Stimulated activated CD8-positive, alpha-beta memory T cell treated with anti-CD3 and anti-CD28 coated beads, Interleukin-15, amount 100 ng/mL, for 4 hours (primary cell): ENCODE measurements around the gene CDK5RAP2.

Source experiments
- DNase-seq, 2 donors: peaks; one replicate each; pipeline ENCODE4 v3.0.0-alpha.2; 2020; ENCODE audit warnings: low read depth in 2 of 2

Gene CDK5RAP2

DNA sequence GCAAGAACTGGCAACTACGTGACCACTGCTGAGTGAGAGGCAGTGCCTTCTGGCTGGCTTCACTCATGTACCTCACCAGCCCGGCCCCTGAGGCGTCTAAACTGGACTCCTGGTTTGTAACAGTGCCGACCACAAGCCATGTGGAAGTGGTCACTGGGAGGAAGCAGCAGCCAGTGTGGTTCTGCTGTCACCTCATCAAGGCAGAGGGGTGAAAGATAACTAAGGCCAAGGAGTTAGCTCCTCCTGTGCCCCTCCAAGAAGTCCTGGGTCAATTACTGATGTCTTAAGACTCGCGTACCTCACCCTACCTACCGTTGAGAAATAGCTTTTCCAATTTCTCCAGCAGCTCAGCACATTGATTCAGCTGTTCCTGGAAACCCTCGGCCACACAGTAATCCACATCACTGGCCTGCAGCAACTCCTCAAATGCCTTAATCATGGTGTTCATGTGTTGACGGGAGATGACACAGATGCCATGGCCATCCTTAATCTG lies 142.9 kb downstream of the CDK5RAP2 start:
- DNase-seq = no peak

DNA sequence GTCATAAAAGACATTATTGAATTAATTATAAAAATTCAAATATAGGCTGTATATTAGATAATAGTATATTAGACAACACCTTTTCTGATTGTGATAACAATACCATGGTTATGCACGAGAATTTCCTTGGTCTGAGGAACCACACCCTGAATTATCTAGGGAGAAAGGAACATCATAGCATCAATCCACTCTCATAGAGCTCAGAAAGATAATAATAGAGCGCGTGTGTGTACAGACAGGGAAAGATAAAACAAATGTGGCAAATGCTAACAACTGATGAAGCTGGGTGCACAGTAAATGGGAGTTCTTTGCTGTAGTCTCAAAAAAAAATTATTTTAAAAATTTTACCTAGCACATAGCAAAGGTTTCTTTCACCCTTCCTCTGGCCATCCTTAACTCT lies 143.5 kb downstream of the CDK5RAP2 start:
- DNase-seq = no peak

DNA sequence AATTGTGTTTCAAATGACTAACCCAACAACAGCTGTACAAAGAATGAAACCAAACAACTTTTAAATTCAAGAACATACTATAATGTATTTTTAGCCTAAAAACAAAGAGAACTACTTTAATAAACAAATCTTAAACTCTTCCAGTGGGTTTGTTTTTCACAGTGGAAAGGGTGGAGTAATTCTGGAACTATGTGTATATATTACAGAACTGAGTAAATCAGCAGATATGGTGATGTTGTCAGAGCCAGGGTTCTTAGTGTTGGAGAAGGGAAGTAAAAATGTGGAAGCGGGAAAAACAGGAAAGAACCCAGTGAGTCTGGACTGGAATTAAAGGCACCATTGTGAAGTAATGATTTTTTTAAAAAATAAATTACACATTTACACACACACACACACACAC lies 144.9 kb downstream of the CDK5RAP2 start:
- no peak for DNase-seq

DNA sequence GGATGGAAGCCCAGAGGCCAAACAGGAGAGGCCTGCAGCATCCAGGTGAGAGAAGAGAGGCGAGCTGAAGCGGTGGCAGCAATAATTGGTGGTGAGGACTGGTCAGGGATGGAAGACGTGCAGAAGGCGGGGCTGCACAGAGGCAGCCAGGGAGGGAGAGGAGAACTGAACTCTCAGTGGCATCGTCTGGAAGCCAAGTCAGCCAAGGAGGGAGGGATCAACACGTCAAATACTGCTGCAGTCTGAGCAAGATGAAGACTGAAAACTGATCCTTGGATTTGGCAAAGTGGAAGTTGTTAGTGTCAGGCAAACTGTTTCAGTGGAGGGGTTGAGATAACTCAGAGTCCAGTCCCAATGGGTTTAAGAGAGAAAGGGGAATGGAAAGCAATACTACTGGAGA lies 145.4 kb downstream of the CDK5RAP2 start:
- no peak for DNase-seq

DNA sequence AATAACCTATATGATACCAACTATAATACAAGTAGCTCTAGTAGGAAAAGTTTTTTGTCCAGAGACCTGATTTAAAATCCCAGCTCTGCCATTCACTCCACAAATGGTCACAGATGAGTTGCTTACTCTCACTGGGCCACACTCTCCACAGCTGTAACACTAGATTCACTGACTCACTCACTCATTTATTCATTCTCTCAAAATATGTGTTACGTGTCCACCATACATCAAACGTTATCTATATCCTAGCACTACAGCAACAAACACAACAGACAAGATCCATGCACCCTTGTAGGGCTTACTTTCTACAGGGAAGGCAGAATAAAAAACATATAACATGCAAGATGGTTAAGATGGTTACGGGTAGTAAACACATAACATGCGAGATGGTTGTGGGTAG lies 146.3 kb downstream of the CDK5RAP2 start:
- DNase-seq = no peak

DNA sequence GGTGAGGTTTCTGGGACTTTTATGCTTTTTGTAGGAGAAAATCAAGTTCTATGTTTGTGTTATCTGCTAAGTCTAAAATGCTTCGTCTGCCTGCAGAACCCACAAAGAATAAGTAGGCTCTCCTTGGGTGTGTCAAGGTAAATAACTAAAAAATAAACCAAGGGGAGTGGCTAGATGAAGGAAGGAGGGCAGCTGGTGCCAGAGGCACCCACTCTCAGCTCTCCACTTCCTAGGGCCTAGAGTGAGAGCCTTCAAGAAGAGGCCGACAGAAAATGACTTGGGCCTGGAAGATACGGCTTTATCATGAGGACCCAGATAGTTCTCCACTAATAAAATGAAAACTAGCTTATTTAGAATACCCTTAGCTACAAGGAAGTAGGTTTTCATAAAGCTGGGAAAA lies 147.4 kb downstream of the CDK5RAP2 start:
- DNase-seq = no peak

DNA sequence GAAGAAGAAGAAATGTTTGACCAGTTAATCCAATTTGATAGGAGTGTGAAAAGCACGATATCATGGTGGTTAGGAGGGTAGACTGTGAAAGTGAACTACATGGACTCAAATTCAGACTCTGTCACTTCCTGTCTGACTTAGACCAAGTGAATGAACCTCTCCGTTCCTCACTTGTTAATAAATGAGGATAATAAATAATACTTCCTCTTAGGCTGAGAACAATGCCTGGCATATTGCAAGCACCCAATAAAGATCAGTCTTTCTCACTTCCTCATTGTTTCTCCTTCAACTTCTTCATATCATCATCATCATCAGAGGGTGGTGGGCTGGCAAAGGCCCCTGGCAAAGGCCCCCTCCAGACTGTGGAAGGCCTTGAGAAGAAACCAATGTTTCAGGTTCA lies 148.7 kb downstream of the CDK5RAP2 start:
- DNase-seq = no peak

DNA sequence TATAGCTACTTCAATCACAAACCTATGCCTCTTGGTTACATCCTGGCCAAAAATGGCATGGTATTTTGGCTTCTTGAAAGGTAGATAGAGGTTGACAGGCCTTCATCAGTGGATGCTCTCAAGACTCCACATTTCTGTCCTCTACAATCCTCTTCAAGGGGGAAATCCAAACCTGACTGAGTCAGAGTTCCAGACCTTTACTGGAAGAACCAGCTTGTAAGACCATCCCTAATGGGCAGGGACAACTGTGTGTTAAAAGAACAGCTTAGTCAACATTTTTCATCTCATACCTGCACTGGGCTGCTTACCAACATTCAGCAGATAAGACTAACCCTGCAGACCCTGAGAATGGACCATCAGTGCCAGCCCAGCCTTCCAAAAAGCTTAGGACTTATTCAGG lies 155.7 kb downstream of the CDK5RAP2 start:
- DNase-seq = no peak

DNA sequence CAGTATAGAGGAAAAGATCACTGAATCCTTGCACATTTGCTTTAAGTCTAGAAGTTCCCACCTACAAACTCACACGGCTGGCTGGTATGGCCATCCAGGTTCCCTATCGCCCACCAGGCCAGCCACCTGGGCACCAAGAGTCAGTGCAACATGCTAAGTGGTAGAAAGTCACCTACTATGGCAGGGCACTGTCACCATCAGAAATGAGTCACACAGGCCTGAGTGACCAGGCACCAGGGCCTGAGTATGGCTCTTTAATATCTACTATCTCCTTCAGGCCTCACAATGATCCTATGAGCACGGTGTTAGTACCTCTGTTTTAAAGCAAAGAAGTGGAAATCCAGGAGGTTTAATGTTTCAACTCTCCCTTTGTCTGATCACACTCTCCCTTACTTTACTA lies 156.2 kb downstream of the CDK5RAP2 start:
- no peak for DNase-seq

DNA sequence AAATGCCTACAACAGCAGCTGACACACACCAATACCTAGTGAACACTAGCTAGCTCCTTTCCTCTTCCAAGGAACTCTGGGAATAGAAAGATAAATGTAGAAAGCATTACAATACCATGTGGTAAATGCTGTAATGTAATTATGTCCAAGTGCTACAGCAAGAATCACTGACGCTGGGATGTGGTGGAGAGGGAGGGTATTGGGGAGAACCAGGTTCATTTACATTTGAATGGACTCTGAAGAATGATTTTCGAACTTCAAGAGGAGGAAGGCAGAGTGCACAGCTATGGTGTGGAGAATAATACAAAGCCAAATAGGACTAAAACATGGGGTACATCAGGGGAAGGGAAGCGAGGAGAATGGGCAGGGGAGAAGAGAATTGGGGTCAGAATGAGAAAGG lies 158.0 kb downstream of the CDK5RAP2 start:
- DNase-seq = no peak

DNA sequence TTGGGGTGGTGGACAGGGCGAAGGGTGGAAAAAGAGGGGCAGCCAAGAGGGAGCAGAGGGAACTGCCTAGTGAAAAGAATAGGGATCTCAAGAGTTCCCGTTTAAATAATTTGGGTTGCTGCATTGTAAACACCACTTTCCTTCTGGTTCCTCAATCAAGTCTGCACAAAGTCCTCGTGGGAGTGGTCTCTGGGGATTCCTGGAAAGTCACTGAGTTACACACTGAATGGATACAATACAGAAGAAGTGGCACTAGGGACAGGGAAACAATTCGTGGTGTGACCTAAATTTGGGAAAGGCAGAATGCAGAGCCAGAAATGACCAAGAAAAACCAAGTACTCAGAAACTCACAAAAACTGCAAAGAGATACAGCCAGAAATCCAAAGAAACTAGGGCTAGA lies 161.7 kb downstream of the CDK5RAP2 start:
- DNase-seq = no peak

DNA sequence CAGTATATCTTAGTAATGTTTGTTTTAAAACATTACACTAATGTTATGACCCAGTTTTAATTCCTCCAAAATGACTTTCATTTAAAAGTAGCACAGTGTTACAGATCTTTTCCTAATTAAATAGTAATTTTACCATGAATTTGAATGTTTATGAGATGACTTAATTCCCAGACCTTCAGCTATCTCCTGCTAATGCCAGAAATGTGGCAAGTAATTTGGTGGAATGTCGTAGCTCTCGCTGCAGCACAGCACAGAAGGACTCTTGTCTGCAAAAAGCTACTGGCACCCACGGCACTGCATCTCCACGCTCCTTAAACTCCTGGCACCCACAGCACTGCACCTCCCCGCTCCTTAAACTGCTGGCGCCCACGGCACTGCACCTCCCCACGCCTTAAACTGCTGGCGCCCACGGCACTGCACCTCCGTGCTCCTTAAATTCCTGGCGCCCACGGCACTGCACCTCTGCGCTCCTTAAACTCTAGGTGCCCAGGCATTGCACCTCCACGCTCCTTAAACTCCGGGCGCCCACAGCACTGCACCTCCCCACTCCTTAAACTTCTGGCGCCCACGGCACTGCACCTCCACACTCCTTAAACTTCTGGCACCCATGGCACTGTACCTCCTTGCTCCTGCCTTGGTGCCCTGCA lies 163.1 kb downstream of the CDK5RAP2 start:
- DNase-seq = no peak

DNA sequence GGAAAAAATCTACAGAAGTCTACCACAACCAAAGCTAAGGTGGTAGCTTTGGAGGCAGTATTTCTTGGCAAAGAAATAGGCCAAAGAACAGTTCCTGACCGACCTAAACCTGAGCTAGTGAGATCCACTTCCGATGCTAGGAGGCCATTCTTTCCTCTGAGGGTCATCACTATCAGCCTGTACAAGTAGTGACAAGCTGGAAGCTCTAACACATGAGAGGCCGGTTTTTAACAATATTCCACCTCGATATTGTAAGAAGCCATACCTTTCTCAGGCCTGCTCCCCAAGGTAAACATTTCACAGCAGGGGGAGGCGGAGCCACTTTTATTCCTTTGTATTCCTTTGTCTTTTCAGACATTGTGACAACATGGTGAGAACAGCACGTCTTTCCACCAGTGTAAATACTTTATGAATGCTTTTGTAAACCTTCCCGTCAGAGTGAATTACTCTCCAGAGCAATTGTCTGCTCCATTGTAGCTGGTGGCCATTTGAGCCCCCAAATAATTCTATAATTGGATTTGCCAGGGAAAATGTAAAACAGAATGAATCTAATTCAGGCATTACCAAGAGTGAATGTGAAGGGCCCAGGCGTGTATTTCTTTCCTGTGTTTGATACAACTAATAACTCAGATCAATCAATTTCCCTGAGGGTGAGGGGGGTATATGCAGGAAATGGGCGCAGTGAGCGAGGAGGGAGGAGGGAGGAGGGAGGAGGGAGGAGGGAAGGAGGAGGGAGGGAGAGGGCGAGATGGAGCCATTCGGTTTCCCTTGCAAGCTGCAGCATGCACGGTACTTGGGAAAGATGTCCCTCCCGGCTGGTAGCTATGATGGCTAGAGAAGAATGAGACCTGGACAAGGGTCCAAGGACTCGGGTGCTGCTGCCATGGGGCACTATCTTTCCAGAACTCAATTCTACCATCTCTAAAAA lies 166.6 kb downstream of the CDK5RAP2 start:
- no peak for DNase-seq

DNA sequence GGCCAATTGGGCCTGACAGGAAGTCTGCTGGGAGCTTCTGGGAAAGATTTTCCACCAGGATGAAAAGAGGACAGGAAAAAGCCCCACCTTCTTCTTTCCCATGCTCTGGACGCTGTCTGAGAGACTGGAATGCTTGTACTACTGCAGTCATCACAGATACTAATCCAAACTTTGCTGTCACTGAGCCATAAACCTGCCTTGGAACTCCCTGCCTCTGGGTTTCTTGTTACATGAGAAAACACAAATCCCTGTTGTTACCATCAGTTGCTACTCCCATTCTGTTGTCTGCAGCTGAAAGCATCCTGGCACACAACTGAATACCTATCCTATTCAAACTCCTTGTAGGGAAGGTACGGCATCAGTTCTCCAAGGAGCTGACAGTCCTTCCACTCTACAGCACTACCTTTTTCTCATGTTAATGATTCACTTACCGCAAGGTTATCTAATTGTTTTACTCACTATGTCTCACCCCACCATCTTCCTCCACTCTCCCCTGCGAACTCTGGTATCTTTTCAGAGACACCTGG lies 167.5 kb downstream of the CDK5RAP2 start:
- DNase-seq = no peak

DNA sequence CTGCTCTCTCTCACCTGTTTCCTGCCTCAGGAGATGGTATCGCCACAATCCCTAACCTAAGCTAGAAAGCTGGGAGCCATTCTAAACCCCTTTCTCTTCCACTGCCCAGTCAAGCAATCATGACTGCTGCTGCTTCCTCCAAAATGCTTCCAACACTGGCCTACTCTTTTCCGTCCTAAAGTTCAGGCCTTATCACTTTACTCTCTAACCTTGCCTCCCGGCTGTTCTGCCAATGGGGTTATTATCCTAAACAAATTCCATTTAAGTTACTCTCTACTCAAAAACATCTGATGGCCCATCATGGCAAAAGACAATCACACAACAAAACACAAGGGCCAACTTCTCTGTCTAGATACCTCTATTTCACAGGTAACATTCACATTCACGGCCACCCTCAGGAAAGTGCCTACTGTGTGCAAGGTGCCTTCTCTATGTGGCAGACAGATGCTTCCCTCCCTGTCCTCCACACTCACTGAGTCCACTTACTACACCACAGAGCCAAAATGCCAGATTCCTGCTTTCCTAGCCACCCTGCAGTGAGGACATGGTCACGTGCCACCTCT lies 168.0 kb downstream of the CDK5RAP2 start:
- no peak for DNase-seq

DNA sequence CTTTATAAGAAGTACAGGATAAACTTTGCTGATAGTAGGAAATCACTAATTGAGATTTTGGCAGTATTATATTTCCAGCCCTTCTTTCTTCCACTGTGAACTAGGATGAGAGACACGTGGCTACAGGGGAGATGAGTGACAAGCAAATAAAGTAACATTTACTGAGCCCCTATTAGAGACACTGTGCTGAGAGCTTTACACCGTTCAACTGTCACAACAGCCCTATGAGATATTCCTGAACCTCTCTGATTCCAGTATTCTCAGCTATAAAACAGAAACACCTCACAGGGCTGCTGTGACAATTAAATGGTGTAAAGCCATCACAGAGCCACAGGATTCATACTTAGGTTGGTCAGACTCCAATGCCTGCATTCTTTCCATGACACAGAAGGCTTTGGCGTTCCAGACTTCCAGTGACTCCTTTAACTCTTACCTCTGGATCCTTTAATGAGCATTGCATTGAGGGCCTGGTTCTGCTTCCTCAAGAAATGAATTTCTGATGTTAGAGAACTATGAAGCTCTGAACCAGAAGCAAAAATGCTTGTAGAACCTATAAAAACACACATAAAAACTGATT lies 169.0 kb downstream of the CDK5RAP2 start:
- DNase-seq = no peak

DNA sequence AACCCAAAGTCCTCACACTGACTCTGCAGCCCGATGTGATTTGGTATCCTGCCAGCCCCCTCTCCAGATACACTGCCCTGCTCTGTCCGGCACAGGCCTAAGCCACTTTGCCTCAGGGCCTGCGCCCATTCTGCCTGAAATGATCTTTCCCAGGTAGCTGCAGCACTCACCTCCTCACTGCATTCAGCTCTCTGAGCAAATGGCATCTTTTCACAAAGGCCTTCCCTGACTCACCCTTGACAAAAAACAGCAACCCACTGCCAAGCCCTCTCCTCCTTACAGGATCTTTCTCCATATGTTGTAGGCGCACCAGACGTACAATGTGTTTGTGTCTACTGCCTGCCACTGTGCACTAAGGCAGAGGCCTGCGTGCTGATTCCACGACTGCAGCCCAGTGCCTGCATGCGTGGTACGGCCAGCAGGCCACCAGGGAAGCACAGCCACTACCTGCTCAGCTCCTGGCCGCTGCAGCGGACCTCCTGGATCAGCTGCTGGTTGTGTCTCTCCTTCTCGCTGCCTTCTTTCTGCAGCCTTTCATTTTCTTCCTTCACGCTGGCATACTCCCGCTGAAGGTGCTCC lies 171.2 kb downstream of the CDK5RAP2 start:
- DNase-seq = no peak

DNA sequence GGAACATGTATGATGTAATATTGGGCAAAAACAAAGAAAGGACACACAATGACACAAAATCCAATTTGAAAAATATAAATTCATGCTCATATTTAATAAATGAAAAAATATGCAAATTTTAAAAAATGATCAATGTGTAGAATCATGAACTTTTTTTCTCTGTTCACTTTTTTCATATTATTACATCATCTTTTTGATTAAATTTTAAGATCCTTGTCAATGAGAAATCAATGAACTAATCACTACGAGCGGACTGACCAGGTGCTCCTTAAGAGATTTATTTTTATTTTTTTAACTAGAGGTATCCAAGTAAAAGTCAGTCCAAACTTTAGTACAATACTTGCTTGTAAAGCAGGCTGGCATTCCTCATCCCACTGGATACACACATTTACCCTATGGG lies 174.1 kb downstream of the CDK5RAP2 start:
- DNase-seq = no peak

DNA sequence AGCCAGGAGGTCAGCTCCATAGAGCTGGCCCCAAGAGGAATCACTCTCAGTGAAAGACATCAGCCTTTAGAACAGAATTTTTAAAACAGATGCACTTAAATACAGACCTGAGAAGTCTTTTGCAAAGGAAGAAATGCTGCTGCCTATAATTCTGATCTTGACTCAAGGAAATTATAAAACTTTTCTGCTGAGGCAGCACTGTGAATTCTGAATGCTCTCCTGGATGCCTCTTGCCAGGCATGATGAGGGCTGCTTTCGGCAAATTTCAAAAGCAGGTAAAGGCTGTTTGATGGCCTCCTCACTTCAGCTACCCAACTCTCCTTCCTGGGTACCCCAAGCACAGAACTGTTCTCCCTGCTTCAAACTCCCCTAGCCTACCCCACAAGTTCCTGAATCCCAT lies 174.8 kb downstream of the CDK5RAP2 start:
- no peak for DNase-seq

DNA sequence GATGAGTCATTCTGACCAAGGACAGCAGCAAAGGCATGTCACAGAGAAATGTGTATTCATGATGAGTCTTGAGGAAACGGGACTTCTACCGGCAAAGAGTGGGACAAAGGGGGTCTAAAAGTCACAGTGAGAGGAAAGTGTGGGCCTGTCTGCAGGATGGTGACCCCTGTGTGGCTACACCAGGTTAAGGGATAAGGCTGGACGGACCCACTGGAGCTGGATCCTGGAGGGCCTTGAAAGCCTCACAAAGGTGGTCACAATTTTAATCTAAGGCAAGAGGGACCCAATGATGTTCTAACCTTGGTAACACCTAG lies 176.5 kb downstream of the CDK5RAP2 start:
- DNase-seq = no peak

DNA sequence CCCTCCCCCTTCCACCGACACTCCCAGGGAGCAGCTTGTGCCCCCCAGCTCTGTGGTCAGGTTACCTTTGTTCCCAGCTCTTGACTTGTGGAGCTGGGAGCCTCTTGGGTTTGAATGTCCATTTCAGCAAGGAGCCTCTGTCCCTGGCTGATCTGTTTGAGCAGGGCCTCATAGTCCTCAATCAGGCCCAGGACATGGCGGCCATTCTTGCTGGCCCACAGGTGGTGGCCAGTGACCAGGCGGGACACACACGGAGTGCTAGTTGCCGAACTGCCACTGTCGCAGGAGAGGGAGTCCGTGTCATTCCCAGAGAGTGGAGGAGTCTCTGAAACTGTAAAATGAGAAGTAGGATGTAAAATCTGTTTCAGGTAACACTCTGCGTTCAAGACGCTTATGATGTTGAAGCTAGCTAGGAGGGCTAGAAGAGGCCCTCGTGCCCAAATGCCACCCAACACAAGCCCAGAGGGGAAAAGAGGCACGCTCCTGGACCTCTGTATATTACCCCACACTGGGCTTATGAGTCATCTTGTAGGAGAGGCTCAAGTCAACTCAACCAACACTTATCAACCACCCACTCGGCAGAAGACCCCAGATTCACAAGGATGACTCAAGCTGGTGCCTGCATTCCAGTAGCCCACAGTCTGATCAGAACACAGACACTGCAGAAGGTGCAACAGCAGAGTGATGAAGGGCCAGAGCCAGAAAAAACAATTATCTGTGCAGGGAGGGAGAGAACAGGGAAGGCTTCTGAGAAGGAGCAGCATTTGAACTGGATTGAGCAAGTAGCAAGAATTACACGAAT lies 177.0 kb downstream of the CDK5RAP2 start:
- no peak for DNase-seq
